Measurements from ENCODE around the gene TNNI3K. TPM values are rescaled to one million over a fixed set of nuclear protein-coding genes. Genes with fewer than 3 reads are reported as not detected.

The TNNI3K gene
- polyA plus RNA-seq, 1 donor from 2014 or later: 3.5 TPM

DNA sequence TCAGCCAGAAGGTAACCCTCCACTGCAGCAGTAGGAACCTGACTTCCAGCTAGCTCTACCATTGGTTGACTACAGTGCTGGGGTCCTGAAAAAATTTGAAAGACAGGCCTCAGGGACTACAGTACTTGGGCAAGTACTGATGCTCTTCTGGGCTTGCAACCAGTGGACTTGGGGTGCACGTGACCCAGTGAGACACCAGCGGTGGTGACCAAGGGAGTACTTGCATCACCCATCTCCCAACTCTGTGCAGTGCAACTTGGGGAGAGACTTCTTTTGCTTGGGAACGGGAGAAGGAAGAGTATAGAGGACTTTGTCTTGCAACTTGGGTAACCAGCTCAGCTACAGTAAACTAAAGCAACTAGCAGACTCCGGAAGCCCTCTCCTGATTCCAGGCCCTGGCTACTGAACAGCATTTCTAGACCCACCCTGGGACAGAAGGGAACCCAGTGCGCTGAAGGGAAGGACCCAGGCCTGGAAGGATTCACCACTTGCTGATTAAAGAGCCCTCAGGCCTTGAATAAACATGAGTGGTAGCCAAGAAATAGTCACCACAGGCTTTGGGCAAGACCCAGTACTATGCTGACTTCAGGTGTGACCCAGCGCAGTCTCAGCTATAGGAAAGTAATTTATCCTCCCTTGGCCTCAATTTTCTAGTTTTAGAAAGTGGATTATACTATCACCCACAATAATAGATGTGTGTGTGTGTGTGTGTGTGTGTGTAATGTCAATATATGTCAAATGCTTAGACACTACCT is 45.6 kb downstream of the TNNI3K start:
- H3F3A ChIP-seq (ENCODE audit: insufficient read depth, low read length, poor library complexity, severe bottlenecking): no peaks in the 10 kb centered on the region
- H3K9ac ChIP-seq (ENCODE audit: low read length): no peak overlapping the region
- TF ChIP-seq EZH2 (IDR thresholded peaks at IDR 0.05; ENCODE audit: borderline replicate concordance, insufficient read depth, low read length, poor library complexity, severe bottlenecking) (no peak), SMC3 (conservative IDR thresholded peaks at IDR 0.05; ENCODE audit: poor library complexity) (no peak), RAD21 (conservative IDR thresholded peaks at IDR 0.05) (no peak), POLR2AphosphoS5 (IDR thresholded peaks at IDR 0.05) (no peak), MXI1 (conservative IDR thresholded peaks at IDR 0.05; ENCODE audit: poor library complexity, severe bottlenecking) (no peak), TAF1 (IDR thresholded peaks at IDR 0.05; ENCODE audit: low read depth) (no peak), EP300 (conservative IDR thresholded peaks at IDR 0.05; ENCODE audit: poor library complexity, severe bottlenecking) (no peak)
- TF ChIP-seq, protein P1, sequence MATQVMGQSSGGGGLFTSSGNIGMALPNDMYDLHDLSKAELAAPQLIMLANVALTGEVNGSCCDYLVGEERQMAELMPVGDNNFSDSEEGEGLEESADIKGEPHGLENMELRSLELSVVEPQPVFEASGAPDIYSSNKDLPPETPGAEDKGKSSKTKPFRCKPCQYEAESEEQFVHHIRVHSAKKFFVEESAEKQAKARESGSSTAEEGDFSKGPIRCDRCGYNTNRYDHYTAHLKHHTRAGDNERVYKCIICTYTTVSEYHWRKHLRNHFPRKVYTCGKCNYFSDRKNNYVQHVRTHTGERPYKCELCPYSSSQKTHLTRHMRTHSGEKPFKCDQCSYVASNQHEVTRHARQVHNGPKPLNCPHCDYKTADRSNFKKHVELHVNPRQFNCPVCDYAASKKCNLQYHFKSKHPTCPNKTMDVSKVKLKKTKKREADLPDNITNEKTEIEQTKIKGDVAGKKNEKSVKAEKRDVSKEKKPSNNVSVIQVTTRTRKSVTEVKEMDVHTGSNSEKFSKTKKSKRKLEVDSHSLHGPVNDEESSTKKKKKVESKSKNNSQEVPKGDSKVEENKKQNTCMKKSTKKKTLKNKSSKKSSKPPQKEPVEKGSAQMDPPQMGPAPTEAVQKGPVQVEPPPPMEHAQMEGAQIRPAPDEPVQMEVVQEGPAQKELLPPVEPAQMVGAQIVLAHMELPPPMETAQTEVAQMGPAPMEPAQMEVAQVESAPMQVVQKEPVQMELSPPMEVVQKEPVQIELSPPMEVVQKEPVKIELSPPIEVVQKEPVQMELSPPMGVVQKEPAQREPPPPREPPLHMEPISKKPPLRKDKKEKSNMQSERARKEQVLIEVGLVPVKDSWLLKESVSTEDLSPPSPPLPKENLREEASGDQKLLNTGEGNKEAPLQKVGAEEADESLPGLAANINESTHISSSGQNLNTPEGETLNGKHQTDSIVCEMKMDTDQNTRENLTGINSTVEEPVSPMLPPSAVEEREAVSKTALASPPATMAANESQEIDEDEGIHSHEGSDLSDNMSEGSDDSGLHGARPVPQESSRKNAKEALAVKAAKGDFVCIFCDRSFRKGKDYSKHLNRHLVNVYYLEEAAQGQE (IDR thresholded peaks at IDR 0.05; ENCODE audit: borderline replicate concordance): no peak
- TF ChIP-seq, protein P2, sequence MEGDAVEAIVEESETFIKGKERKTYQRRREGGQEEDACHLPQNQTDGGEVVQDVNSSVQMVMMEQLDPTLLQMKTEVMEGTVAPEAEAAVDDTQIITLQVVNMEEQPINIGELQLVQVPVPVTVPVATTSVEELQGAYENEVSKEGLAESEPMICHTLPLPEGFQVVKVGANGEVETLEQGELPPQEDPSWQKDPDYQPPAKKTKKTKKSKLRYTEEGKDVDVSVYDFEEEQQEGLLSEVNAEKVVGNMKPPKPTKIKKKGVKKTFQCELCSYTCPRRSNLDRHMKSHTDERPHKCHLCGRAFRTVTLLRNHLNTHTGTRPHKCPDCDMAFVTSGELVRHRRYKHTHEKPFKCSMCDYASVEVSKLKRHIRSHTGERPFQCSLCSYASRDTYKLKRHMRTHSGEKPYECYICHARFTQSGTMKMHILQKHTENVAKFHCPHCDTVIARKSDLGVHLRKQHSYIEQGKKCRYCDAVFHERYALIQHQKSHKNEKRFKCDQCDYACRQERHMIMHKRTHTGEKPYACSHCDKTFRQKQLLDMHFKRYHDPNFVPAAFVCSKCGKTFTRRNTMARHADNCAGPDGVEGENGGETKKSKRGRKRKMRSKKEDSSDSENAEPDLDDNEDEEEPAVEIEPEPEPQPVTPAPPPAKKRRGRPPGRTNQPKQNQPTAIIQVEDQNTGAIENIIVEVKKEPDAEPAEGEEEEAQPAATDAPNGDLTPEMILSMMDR (IDR thresholded peaks at IDR 0.05; ENCODE audit: poor library complexity, severe bottlenecking): no peak
- no peak overlapping the region for H2AFZ ChIP-seq (ENCODE audit: low read depth, low read length)
- no peak overlapping the region for H3K27ac ChIP-seq (ENCODE audit: low read length)
- no peaks in the 10 kb centered on the region for H3K79me2 ChIP-seq (replicated peaks; ENCODE audit: insufficient read depth, low read length)
- H3K9me3 ChIP-seq (ENCODE audit: low read length): no peaks in the 10 kb centered on the region
- H3K4me2 ChIP-seq (ENCODE audit: low read length): no peak overlapping the region
- H3K9me2 ChIP-seq (ENCODE audit: insufficient read depth, low read length): no peaks in the 10 kb centered on the region
- H3K27me3 ChIP-seq (ENCODE audit: insufficient read depth, low read depth, low read length): no peaks in the 10 kb centered on the region
- H4K20me1 ChIP-seq (ENCODE audit: insufficient read depth): no peaks in the 10 kb centered on the region
- no peak overlapping the region for H3K4me3 ChIP-seq (ENCODE audit: low read length)
- H3K36me3 ChIP-seq (ENCODE audit: insufficient read depth, low read length): no peaks in the 10 kb centered on the region

DNA sequence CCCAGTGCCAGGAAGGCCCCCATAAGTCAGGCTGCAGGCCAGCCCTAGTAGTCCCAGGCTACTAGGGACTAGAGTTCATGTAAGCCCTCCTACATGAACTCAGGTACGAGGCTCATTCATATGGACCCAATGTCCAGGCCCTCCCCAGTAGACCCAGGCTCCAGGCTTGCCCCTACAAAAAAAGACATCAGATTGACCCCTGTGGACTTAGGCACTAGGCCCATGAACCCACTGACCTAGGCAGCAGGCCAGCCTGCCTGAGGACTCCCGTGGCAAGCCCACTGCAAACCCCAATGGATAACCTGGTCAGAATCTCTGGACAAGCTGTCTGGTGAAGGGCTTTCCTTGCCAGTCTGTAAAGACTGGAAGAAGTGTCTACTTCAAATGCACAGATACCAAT is 51.2 kb downstream of the TNNI3K start:
- Histone ChIP-seq H4K20me1 (ENCODE audit: insufficient read depth) (no peaks in the 10 kb centered on the region), H3K27ac (ENCODE audit: low read length) (no peak overlapping the region), H3K4me2 (ENCODE audit: low read length) (no peak overlapping the region), H3K36me3 (ENCODE audit: insufficient read depth, low read length) (no peaks in the 10 kb centered on the region), H3F3A (ENCODE audit: insufficient read depth, low read length, poor library complexity, severe bottlenecking) (no peaks in the 10 kb centered on the region), H3K27me3 (ENCODE audit: insufficient read depth, low read depth, low read length) (no peaks in the 10 kb centered on the region), H3K9me3 (ENCODE audit: low read length) (peaks cover 3% of the 10 kb centered on the region), H3K79me2 (replicated peaks; ENCODE audit: insufficient read depth, low read length) (no peaks in the 10 kb centered on the region), H2AFZ (ENCODE audit: low read depth, low read length) (no peak overlapping the region), H3K4me3 (ENCODE audit: low read length) (no peak overlapping the region), H3K9me2 (ENCODE audit: insufficient read depth, low read length) (no peaks in the 10 kb centered on the region), H3K9ac (ENCODE audit: low read length) (no peak overlapping the region)
- no peak for TF ChIP-seq POLR2AphosphoS5 (IDR thresholded peaks at IDR 0.05)
- no peak for TF ChIP-seq RAD21 (conservative IDR thresholded peaks at IDR 0.05)
- TF ChIP-seq, protein P1 (IDR thresholded peaks at IDR 0.05; ENCODE audit: borderline replicate concordance): no peak
- TF ChIP-seq EP300 (conservative IDR thresholded peaks at IDR 0.05; ENCODE audit: poor library complexity, severe bottlenecking): no peak
- no peak for TF ChIP-seq TAF1 (IDR thresholded peaks at IDR 0.05; ENCODE audit: low read depth)
- no peak for TF ChIP-seq EZH2 (IDR thresholded peaks at IDR 0.05; ENCODE audit: borderline replicate concordance, insufficient read depth, low read length, poor library complexity, severe bottlenecking)
- no peak for TF ChIP-seq SMC3 (conservative IDR thresholded peaks at IDR 0.05; ENCODE audit: poor library complexity)
- no peak for TF ChIP-seq MXI1 (conservative IDR thresholded peaks at IDR 0.05; ENCODE audit: poor library complexity, severe bottlenecking)
- TF ChIP-seq, protein P2 (IDR thresholded peaks at IDR 0.05; ENCODE audit: poor library complexity, severe bottlenecking): no peak

Data from neural cell (in vitro differentiated cells).